ENCODE measurements around the gene SHC2.
"Not testable (repeated sequence)": the region's sequence is repeated elsewhere in the genome, so short reads cannot be mapped to it uniquely, and the experiment has no call there.

The SHC2 gene

GRCh38 chr19:426725-427445, 33.9 kb downstream of the SHC2 start:
- peak in 5 of 51 donors; percentile 17 to 52 (median 30) for DNase-seq

GRCh38 chr19:425056-425455, 35.8 kb downstream of the SHC2 start:
- DNase-seq, result no peak

- DNase-seq, result no peak
Measured at GRCh38 chr19:424546-424945, 36.3 kb downstream of the SHC2 start.

GRCh38 chr19:423691-424466, 37.0 kb downstream of the SHC2 start:
- no peak for DNase-seq

- DNase-seq, result not testable (repeated sequence)
Measured at GRCh38 chr19:422917-423226, 38.0 kb downstream of the SHC2 start.

- DNase-seq, result no peak
Measured at GRCh38 chr19:422213-422916, 38.5 kb downstream of the SHC2 start.

GRCh38 chr19:419721-420515, 40.9 kb downstream of the SHC2 start:
- DNase-seq, result no peak

- no peak for DNase-seq
Measured at GRCh38 chr19:418761-419671, 41.8 kb downstream of the SHC2 start.

- DNase-seq, result no peak
Measured at GRCh38 chr19:416416-416815, 44.4 kb downstream of the SHC2 start.

GRCh38 chr19:415292-415691, 45.5 kb downstream of the SHC2 start:
- no peak for DNase-seq

GRCh38 chr19:413756-414420, 46.9 kb downstream of the SHC2 start:
- no peak for DNase-seq

- DNase-seq, result no peak
Measured at GRCh38 chr19:412356-413355, 48.2 kb downstream of the SHC2 start.

GRCh38 chr19:411723-412355, 49.0 kb downstream of the SHC2 start:
- no peak for DNase-seq

- not testable (repeated sequence) for DNase-seq
Measured at GRCh38 chr19:411121-411722, 49.6 kb downstream of the SHC2 start.

GRCh38 chr19:410243-410781, 50.5 kb downstream of the SHC2 start:
- peak in 1 of 51 donors; percentile 13 for DNase-seq

GRCh38 chr19:409516-410242, 51.2 kb downstream of the SHC2 start:
- DNase-seq, result no peak

All from hypothalamus (tissue), 51 donors.